Measurements from ENCODE around the gene C6orf141. TPM values are rescaled to one million over a fixed set of nuclear protein-coding genes. Genes with fewer than 3 reads are reported as not detected.

Gene C6orf141
- total and polyA plus RNA-seq, 2 of the 13 experiments (the other 11 are each of a cell fraction or from before 2014, with no cell fraction given) = 0.07 TPM; not detected in 1

DNA sequence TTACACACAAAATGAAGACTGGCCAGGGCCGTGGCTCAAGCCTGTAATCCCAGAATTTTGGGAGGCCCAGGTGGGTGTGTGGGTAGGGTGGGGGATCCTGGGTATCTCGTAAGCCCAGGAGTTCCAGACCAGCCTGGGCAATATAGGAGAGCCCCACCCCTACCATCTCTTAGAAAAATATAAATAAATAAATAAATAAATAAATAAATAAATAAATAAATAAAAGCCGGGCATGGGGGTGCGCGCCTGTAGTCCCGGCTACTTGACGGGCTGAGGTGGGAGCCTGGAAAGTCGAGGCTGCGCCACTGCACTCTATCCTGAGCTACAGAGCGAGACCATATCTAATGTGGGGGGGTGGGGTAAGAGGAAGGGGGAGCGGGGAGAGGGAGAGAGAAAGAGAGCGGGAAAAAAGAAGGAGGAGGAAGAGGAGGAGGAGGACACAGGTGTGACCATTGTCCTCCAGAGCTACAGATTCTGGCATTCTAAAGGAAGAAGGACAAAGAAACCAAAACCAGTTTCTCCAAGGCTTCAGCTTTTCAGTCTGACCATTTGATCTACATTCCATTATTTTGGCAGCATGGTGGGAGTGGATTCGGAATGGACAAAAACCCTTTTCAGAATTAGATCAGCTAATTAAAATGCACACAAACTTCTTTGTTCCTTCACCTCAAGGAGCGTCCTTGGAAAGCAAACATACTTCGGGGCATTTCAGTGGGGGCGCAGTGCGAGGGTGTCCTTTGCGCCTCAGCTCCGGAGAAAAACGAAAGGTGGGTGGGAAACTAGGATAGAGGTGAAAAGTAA is 577 bp upstream of the C6orf141 start (continued):
- no peak for TF ChIP-seq SP2 (CRISPR knock-in tag; IDR thresholded peaks at IDR 0.05)
- no peak for TF ChIP-seq GLMP (CRISPR knock-in tag; IDR thresholded peaks at IDR 0.05; ENCODE audit: borderline replicate concordance)
- TF ChIP-seq, protein P1, sequence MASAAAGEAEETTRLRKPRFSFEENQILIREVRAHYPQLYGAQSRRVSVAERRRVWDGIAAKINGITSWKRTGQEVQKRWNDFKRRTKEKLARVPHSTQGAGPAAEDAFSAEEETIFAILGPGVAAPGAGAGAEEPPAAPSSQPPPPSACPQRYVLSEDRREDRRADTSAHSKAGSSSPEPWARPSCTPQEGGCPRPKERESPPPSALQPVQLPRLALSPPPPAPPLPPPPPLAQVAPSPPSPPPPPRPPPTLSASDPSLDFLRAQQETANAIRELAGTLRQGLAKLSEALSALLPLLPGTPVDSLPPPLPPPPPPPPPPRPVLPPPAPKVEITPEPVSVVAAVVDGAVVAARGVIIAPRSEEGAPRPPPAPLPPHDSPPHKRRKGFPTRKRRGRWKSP (CRISPR knock-in tag; IDR thresholded peaks at IDR 0.05) = no peak

- Histone ChIP-seq H3K4me2 (ENCODE audit: low read depth, low read length) (peak overlapping the region; percentile 77), H3K9ac (ENCODE audit: insufficient read depth, low read depth, low read length) (no peak overlapping the region), H3K79me2 (ENCODE audit: insufficient read depth, low read length) (no peaks in the 10 kb centered on the region), H4K20me1 (ENCODE audit: insufficient read depth, low read length) (no peaks in the 10 kb centered on the region), H3K36me3 (replicated peaks in 1 of 2; ENCODE audit: control insufficient read depth in 1 of 2, insufficient read depth in 2 of 2, low read length in 2 of 2) (no peaks in the 10 kb centered on the region), H3K4me1 (ENCODE audit: insufficient read depth, low read length) (peaks cover 31% of the 10 kb centered on the region), H3K9me3 (ENCODE audit: low read length) (no peaks in the 10 kb centered on the region), H2AFZ (ENCODE audit: low read length) (peak overlapping the region; percentile 0), H3K27me3 (ENCODE audit: control insufficient read depth in 1 of 2, insufficient read depth in 2 of 2, low read length in 2 of 2) (peaks cover 4 to 22% of the 10 kb centered on the region in 2 experiments; a peak in 4 of 5 replicates), H3K4me3 (replicated peaks in 1 of 3; ENCODE audit: insufficient read depth in 1 of 3, low read depth in 2 of 3, low read length in 3 of 3) (peak overlapping the region; percentile 17 to 37 (median 32); a peak in 3 of 6 replicates), H3K27ac (ENCODE audit: extremely low read length, insufficient read depth, low read length) (no peak overlapping the region)
- FAIRE-seq (no peak), DNase-seq (ENCODE audit: low spot score) (no peak), ATAC-seq (peak; percentile 88)
- intact Hi-C loops (cut with micrococcal nuclease; ENCODE audit: unreplicated experiment) = no loop called here
- ChIA-PET CTCF (ENCODE audit: low intra/inter-chr PET ratio, low total read pairs) (no interaction called here), POLR2A (no interaction called here)
- in situ Hi-C loops (cut with HindIII; ENCODE audit: extremely low pct_ligation_motif_present, low pct_unique_long_range_greater_than_20kb) = no loop called here
- WGBS (ENCODE audit: low lambda C conversion rate) = 15% methylated on average over 25 of the region's 38 CpGs
- no TSS peak for BruUV-seq (replicated peaks)
- TF ChIP-seq ISX (CRISPR knock-in tag; conservative IDR thresholded peaks at IDR 0.05) = no peak
- TF ChIP-seq, protein P2, sequence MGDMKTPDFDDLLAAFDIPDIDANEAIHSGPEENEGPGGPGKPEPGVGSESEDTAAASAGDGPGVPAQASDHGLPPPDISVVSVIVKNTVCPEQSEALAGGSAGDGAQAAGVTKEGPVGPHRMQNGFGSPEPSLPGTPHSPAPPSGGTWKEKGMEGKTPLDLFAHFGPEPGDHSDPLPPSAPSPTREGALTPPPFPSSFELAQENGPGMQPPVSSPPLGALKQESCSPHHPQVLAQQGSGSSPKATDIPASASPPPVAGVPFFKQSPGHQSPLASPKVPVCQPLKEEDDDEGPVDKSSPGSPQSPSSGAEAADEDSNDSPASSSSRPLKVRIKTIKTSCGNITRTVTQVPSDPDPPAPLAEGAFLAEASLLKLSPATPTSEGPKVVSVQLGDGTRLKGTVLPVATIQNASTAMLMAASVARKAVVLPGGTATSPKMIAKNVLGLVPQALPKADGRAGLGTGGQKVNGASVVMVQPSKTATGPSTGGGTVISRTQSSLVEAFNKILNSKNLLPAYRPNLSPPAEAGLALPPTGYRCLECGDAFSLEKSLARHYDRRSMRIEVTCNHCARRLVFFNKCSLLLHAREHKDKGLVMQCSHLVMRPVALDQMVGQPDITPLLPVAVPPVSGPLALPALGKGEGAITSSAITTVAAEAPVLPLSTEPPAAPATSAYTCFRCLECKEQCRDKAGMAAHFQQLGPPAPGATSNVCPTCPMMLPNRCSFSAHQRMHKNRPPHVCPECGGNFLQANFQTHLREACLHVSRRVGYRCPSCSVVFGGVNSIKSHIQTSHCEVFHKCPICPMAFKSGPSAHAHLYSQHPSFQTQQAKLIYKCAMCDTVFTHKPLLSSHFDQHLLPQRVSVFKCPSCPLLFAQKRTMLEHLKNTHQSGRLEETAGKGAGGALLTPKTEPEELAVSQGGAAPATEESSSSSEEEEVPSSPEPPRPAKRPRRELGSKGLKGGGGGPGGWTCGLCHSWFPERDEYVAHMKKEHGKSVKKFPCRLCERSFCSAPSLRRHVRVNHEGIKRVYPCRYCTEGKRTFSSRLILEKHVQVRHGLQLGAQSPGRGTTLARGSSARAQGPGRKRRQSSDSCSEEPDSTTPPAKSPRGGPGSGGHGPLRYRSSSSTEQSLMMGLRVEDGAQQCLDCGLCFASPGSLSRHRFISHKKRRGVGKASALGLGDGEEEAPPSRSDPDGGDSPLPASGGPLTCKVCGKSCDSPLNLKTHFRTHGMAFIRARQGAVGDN (CRISPR knock-in tag; IDR thresholded peaks at IDR 0.05) = peak; percentile 52
- no peak for TF ChIP-seq CBFB (CRISPR knock-in tag; IDR thresholded peaks at IDR 0.05)
- no peak for TF ChIP-seq ZNF788 (CRISPR knock-in tag; IDR thresholded peaks at IDR 0.05; ENCODE audit: borderline replicate concordance)
- TF ChIP-seq ZKSCAN1 (IDR thresholded peaks at IDR 0.05; ENCODE audit: low read length) = no peak
- peak; percentile 9; the same call in 1 of the 2 replicates for TF ChIP-seq KDM5B (CRISPR knock-in tag; IDR thresholded peaks at IDR 0.05; ENCODE audit: borderline replicate concordance)
- TF ChIP-seq HIVEP1 (CRISPR knock-in tag; IDR thresholded peaks at IDR 0.05) = peak; percentile 15; the same call in 1 of the 2 replicates
Observed at GRCh38 chr6:49551078-49551865, 804 bp downstream of the C6orf141 start.

Data from HepG2 (cell line).